HepG2 (cell line): ENCODE measurements around the gene CNTRL. TPM values are rescaled to one million over a fixed set of nuclear protein-coding genes. Genes with fewer than 3 reads are reported as not detected.

Experiments
- ATAC-seq: fragments of 200-7000 bp; cut with Tn5 transposase; 3 replicates; pipeline ENCODE4 v1.9.1; 2020; ENCODE audit warnings: mild to moderate bottlenecking, moderate library complexity
- BruUV-seq: library from RNA; stranded (reverse); fragments of 400-500 nt; replicated peaks from 2 replicates; lab custom pipeline; 2021; lab: Mats Ljungman, UMichigan
- CTCF ChIA-PET: fragments of 300-600 bp; formaldehyde crosslinking; extraction: SDS; loops from one replicate; lab custom pipeline; 2021; ENCODE audit warnings: low total read pairs, inconsistent platforms, low intra/inter-chr PET ratio; lab: Yijun Ruan, JAX
- POLR2A ChIA-PET: fragments of 350-600 bp; sonication (Branson Sonifier 250); formaldehyde crosslinking; loops from one replicate; lab custom pipeline; 2020; ENCODE audit warnings: antibody characterized with exemption, inconsistent platforms; lab: Yijun Ruan, JAX
- DNase-seq: peaks from one replicate; pipeline ENCODE4 v3.0.0-alpha.2; 2015; ENCODE audit warnings: low spot score
- FAIRE-seq: peaks from 3 replicates; lab custom pipeline; 2011; peaks lifted over from hg19 to GRCh38; lab: Jason Lieb, UNC
- H2AFZ ChIP-seq: one replicate; pipeline ENCODE4 v1.6.1; 2011; ENCODE audit warnings: low read length, inconsistent platforms
- H3K27ac ChIP-seq: fragments of 300-600 bp; 3 replicates; pipeline ENCODE4 v1.8.0; 2011; ENCODE audit warnings: mixed run types, mild to moderate bottlenecking, mixed read lengths, low read length, inconsistent platforms; ENCODE audit not compliant: insufficient read depth; ENCODE audit errors: extremely low read length
- H3K27me3 ChIP-seq, 2 experiments: fragments of 200-600 bp in 1 of 2; 2 replicates in 1 of 2; 3 replicates in 1 of 2; pipeline versions ENCODE4 v1.6.0 to v1.8.0; 2011; ENCODE audit warnings: low read length in 2 of 2, mild to moderate bottlenecking in 2 of 2, moderate library complexity in 2 of 2, inconsistent platforms in 1 of 2; ENCODE audit not compliant: insufficient read depth in 2 of 2, control insufficient read depth in 1 of 2
- H3K36me3 ChIP-seq, 2 experiments: fragments of 200-600 bp in 1 of 2; replicated peaks in 1 of 2; 2 replicates in 1 of 2; 3 replicates in 1 of 2; pipeline versions ENCODE4 v1.5.1 to v1.8.0; 2011; ENCODE audit warnings: low read length in 2 of 2, inconsistent platforms in 1 of 2; ENCODE audit not compliant: insufficient read depth in 2 of 2, control insufficient read depth in 1 of 2
- H3K4me1 ChIP-seq: 2 replicates; pipeline ENCODE4 v1.5.1; 2012; ENCODE audit warnings: low read length, inconsistent platforms; ENCODE audit not compliant: insufficient read depth
- H3K4me2 ChIP-seq: 2 replicates; pipeline ENCODE4 v1.6.0; 2011; ENCODE audit warnings: low read depth, low read length, inconsistent platforms
- H3K4me3 ChIP-seq, 3 experiments: fragments of 200-600 bp in 1 of 3; sonication (generic), shearing (Covaris generic) in 1 of 3; replicated peaks in 1 of 3; 2 replicates each; pipeline ENCODE4 v1.5.1; 2011 to 2016; ENCODE audit warnings: low read length in 3 of 3, inconsistent platforms in 2 of 3, low read depth in 2 of 3, mild to moderate bottlenecking in 2 of 3, control low read depth in 1 of 3, mixed read lengths in 1 of 3; ENCODE audit not compliant: insufficient read depth in 1 of 3
- H3K79me2 ChIP-seq: one replicate; pipeline ENCODE4 v1.6.1; 2011; ENCODE audit warnings: low read length, inconsistent platforms; ENCODE audit not compliant: insufficient read depth
- H3K9ac ChIP-seq: 2 replicates; pipeline ENCODE4 v1.6.0; 2011; ENCODE audit warnings: mild to moderate bottlenecking, low read depth, low read length, inconsistent platforms; ENCODE audit not compliant: insufficient read depth
- H3K9me3 ChIP-seq: 2 replicates; pipeline ENCODE4 v1.5.1; 2012; ENCODE audit warnings: mild to moderate bottlenecking, low read length
- H4K20me1 ChIP-seq: 2 replicates; pipeline ENCODE4 v1.6.0; 2011; ENCODE audit warnings: inconsistent platforms, mild to moderate bottlenecking, low read length, moderate library complexity; ENCODE audit not compliant: insufficient read depth
- AHDC1 ChIP-seq: sonication (generic); formaldehyde crosslinking; IDR thresholded peaks from 2 replicates; pipeline ENCODE4 v1.5.1; 2020; ENCODE audit warnings: mild to moderate bottlenecking, missing genetic modification reagents, borderline replicate concordance
- FOXK1 ChIP-seq: sonication (generic); formaldehyde crosslinking; IDR thresholded peaks from 2 replicates; pipeline ENCODE4 v1.4.0; 2020; ENCODE audit warnings: low read depth, missing genetic modification reagents, borderline replicate concordance
- IRF2 ChIP-seq: IDR thresholded peaks from 2 replicates; pipeline ENCODE4 v1.6.1; 2018; ENCODE audit warnings: missing genetic modification reagents, missing compliant biosample characterization
- MLXIP ChIP-seq: sonication (generic); formaldehyde crosslinking; IDR thresholded peaks from 2 replicates; pipeline ENCODE4 v1.9.0; 2021; ENCODE audit warnings: missing genetic modification reagents, borderline replicate concordance
- SNAPC5 ChIP-seq: sonication (generic); formaldehyde crosslinking; IDR thresholded peaks from 2 replicates; pipeline ENCODE4 v1.8.1; 2023; ENCODE audit warnings: mild to moderate bottlenecking, missing genetic modification reagents, borderline replicate concordance
- TFAP4 ChIP-seq: sonication (generic); IDR thresholded peaks from 2 replicates; pipeline ENCODE4 v1.6.1; 2016; ENCODE audit warnings: low read depth, borderline replicate concordance
- TMF1 ChIP-seq: sonication (generic); formaldehyde crosslinking; IDR thresholded peaks from 2 replicates; pipeline ENCODE4 v1.8.1; 2022; ENCODE audit warnings: low read depth, missing genetic modification reagents
- YEATS4 ChIP-seq: sonication (generic); formaldehyde crosslinking; IDR thresholded peaks from 2 replicates; pipeline ENCODE4 v1.4.0; 2020; ENCODE audit warnings: missing genetic modification reagents, borderline replicate concordance
- ZBTB43 ChIP-seq: sonication (generic); formaldehyde crosslinking; conservative IDR thresholded peaks from 2 replicates; pipeline ENCODE4 v1.4.0; 2020; ENCODE audit warnings: missing genetic modification reagents
- ZNF12 ChIP-seq: sonication (generic); formaldehyde crosslinking; IDR thresholded peaks from 2 replicates; pipeline ENCODE4 v1.5.0; 2020; ENCODE audit warnings: missing genetic modification reagents
- ZNF780A ChIP-seq: sonication (generic); formaldehyde crosslinking; IDR thresholded peaks from 2 replicates; pipeline ENCODE4 v1.8.0; 2022; ENCODE audit warnings: mild to moderate bottlenecking, missing genetic modification reagents, moderate library complexity
- ZSCAN25 ChIP-seq: sonication (generic); formaldehyde crosslinking; IDR thresholded peaks from 2 replicates; pipeline ENCODE4 v1.8.0; 2022; ENCODE audit warnings: mild to moderate bottlenecking, missing genetic modification reagents
- WGBS: methylation state at CpG from one replicate; pipeline ENCODE4 v1.1.6; 2017; ENCODE audit warnings: low lambda C conversion rate; 5-methylcytosine and 5-hydroxymethylcytosine counted together
- in situ Hi-C: cut with HindIII; loops from 2 replicates; pipeline ENCODE4 v1.10.0; 2017; ENCODE audit warnings: low pct_unique_long_range_greater_than_20kb; ENCODE audit not compliant: extremely low pct_ligation_motif_present
- intact Hi-C: fragments of 100-400 bp; cut with micrococcal nuclease; formaldehyde crosslinking; loops from one replicate; pipeline ENCODE4 v1.10.0; 2022; ENCODE audit not compliant: unreplicated experiment
- polyA plus RNA-seq, 8 experiments: library from polyadenylated mRNA; depleted of rRNA in 3 of 8; stranded (reverse) in 7 of 8; unstranded in 1 of 8; fragments of >200 nt; fragmentation: Illumina TruSeq in 4 of 8; extraction: Trizol in 4 of 8; gene quantifications; 2 replicates each; pipeline versions ENCODE4 v1.2.1 to v1.2.3, GENCODE V29; 2011 to 2016; ENCODE audit warnings: low read depth in 4 of 8, missing spikeins in 1 of 8, mixed read lengths in 1 of 8; ENCODE audit not compliant: insufficient read depth in 1 of 8
- total RNA-seq, 5 experiments: library from RNA; depleted of rRNA; stranded (reverse); fragments of >200 nt; fragmentation: Illumina TruSeq; extraction: Trizol; gene quantifications; 2 replicates each; pipeline ENCODE4 v1.2.3, GENCODE V29; 2016; ENCODE audit warnings: low read depth in 1 of 5

CNTRL gene
- total and polyA plus RNA-seq, 2 of the 13 experiments (the other 11 are each of a cell fraction or from before 2014, with no cell fraction given), result 7.5 to 11.8 TPM

GRCh38 chr9:121172726-121173487 is 98.2 kb downstream of the CNTRL start:
- Histone ChIP-seq H3K27me3 (no peaks in the 10 kb centered on the region), H3K4me3 (no peak overlapping the region), H4K20me1 (no peaks in the 10 kb centered on the region), H3K79me2 (no peaks in the 10 kb centered on the region), H3K36me3 (peaks cover 5 to 36% of the 10 kb centered on the region in 2 experiments; a peak in 4 of 5 replicates), H2AFZ (no peak overlapping the region)
- ChIA-PET POLR2A (no interaction called here), CTCF (no interaction called here)
- ATAC-seq (no peak), FAIRE-seq (no peak)
- 97% methylated on average over 1 of the region's 1 CpG for WGBS
- no TSS peak for BruUV-seq
- TF ChIP-seq SNAPC5 (CRISPR knock-in tag) (no peak), ZBTB43 (CRISPR knock-in tag) (no peak), ZNF780A (CRISPR knock-in tag) (no peak), IRF2 (CRISPR knock-in tag) (no peak), MLXIP (no peak), TFAP4 (no peak), YEATS4 (CRISPR knock-in tag) (no peak), AHDC1 (CRISPR knock-in tag) (no peak), ZSCAN25 (no peak), FOXK1 (CRISPR knock-in tag) (no peak), ZNF12 (no peak), TMF1 (CRISPR knock-in tag) (no peak)
- TF ChIP-seq, all 625 proteins: peak for 0
- peaks cover 2% of the 10 kb centered on the region; the same call in 1 of the 2 replicates for H3K4me1 ChIP-seq
- intact Hi-C loops (no loop called here), in situ Hi-C loops (no loop called here)
- H3K9ac ChIP-seq, result no peak overlapping the region
- no peak for DNase-seq
- H3K9me3 ChIP-seq, result no peaks in the 10 kb centered on the region
- H3K4me2 ChIP-seq, result no peak overlapping the region
- no peak overlapping the region for H3K27ac ChIP-seq
